Nephron progenitor cell (in vitro differentiated cells): Measurements from ENCODE around the gene CCDC177.
A peak's percentile ranks its signal among the peaks of the same experiment; 100 is the strongest.

Source experiments
- DNase-seq: peaks from one replicate; pipeline ENCODE4 v3.0.0; 2021
- H3K27ac Mint-ChIP-seq: 2 replicates; pipeline ENCODE4 v1.8.0; 2021; ENCODE audit warnings: mild to moderate bottlenecking, moderate library complexity, mixed read lengths
- H3K27me3 Mint-ChIP-seq: 2 replicates; pipeline ENCODE4 v1.8.0; 2021; ENCODE audit warnings: mild to moderate bottlenecking, low read depth, mixed read lengths; ENCODE audit not compliant: poor library complexity
- H3K36me3 Mint-ChIP-seq: 2 replicates; pipeline ENCODE4 v1.8.0; 2021; ENCODE audit warnings: low read depth, mixed read lengths
- H3K4me1 Mint-ChIP-seq: 2 replicates; pipeline ENCODE4 v1.8.0; 2021; ENCODE audit warnings: mixed read lengths
- H3K4me3 Mint-ChIP-seq: 2 replicates; pipeline ENCODE4 v1.8.0; 2021; ENCODE audit warnings: mild to moderate bottlenecking, moderate library complexity, mixed read lengths
- H3K9me3 Mint-ChIP-seq: 2 replicates; pipeline ENCODE4 v1.8.0; 2021; ENCODE audit warnings: mild to moderate bottlenecking, moderate library complexity, mixed read lengths
- CTCF ChIP-seq: fragments of 200-600 bp; sonication (generic); IDR thresholded peaks from 2 replicates; pipeline ENCODE4 v1.5.0; 2021; ENCODE audit warnings: antibody characterized with exemption

Gene CCDC177

GRCh38 chr14:69582212-69582611 lies 7.5 kb upstream of the CCDC177 start:
- TF ChIP-seq CTCF, result no peak
- H3K27me3 Mint-ChIP-seq, result peaks cover 10% of the 10 kb centered on the region
- no peak for DNase-seq
- H3K27ac Mint-ChIP-seq, result no peak overlapping the region
- H3K4me1 Mint-ChIP-seq, result peaks cover 17% of the 10 kb centered on the region
- H3K9me3 Mint-ChIP-seq, result no peaks in the 10 kb centered on the region
- H3K4me3 Mint-ChIP-seq, result no peak overlapping the region
- H3K36me3 Mint-ChIP-seq, result no peaks in the 10 kb centered on the region

GRCh38 chr14:69581316-69581935 lies 6.8 kb upstream of the CCDC177 start:
- Mint-ChIP-seq H3K36me3 (no peaks in the 10 kb centered on the region), H3K4me3 (no peak overlapping the region), H3K27ac (peak overlapping the region; percentile 39), H3K9me3 (no peaks in the 10 kb centered on the region), H3K4me1 (peaks cover 17% of the 10 kb centered on the region), H3K27me3 (peaks cover 18% of the 10 kb centered on the region)
- DNase-seq, result no peak
- no peak for TF ChIP-seq CTCF

GRCh38 chr14:69580009-69580577 lies 5.4 kb upstream of the CCDC177 start:
- TF ChIP-seq CTCF, result peak; percentile 53
- peak; percentile 44 for DNase-seq
- Mint-ChIP-seq H3K4me3 (no peak overlapping the region), H3K27ac (no peak overlapping the region), H3K36me3 (no peaks in the 10 kb centered on the region), H3K9me3 (no peaks in the 10 kb centered on the region), H3K27me3 (peaks cover 29% of the 10 kb centered on the region), H3K4me1 (peaks cover 23% of the 10 kb centered on the region)

- no peak overlapping the region for H3K27ac Mint-ChIP-seq
- no peak for TF ChIP-seq CTCF
- H3K27me3 Mint-ChIP-seq, result peaks cover 29% of the 10 kb centered on the region
- H3K4me3 Mint-ChIP-seq, result no peak overlapping the region
- H3K4me1 Mint-ChIP-seq, result peaks cover 29% of the 10 kb centered on the region
- DNase-seq, result no peak
- no peaks in the 10 kb centered on the region for H3K9me3 Mint-ChIP-seq
- no peaks in the 10 kb centered on the region for H3K36me3 Mint-ChIP-seq
These were observed 4.8 kb upstream of the CCDC177 start for GRCh38 chr14:69579476-69579875.

GRCh38 chr14:69574954-69575295 lies 254 bp upstream of the CCDC177 start:
- Mint-ChIP-seq H3K4me3 (peak overlapping the region; percentile 87), H3K9me3 (peaks cover 3% of the 10 kb centered on the region), H3K27me3 (peaks cover 37% of the 10 kb centered on the region), H3K36me3 (peaks cover 18% of the 10 kb centered on the region), H3K27ac (no peak overlapping the region), H3K4me1 (peaks cover 43% of the 10 kb centered on the region)
- peak; percentile 32 for TF ChIP-seq CTCF
- no peak for DNase-seq

- Mint-ChIP-seq H3K9me3 (peaks cover 3% of the 10 kb centered on the region), H3K27ac (no peak overlapping the region), H3K27me3 (peaks cover 37% of the 10 kb centered on the region), H3K4me3 (peak overlapping the region; percentile 87), H3K4me1 (peaks cover 38% of the 10 kb centered on the region), H3K36me3 (peaks cover 28% of the 10 kb centered on the region)
- no peak for TF ChIP-seq CTCF
- DNase-seq, result peak; percentile 44
These were observed 824 bp downstream of the CCDC177 start for GRCh38 chr14:69573831-69574262.
